ENCODE results near the gene RYR3.

The RYR3 gene

DNA sequence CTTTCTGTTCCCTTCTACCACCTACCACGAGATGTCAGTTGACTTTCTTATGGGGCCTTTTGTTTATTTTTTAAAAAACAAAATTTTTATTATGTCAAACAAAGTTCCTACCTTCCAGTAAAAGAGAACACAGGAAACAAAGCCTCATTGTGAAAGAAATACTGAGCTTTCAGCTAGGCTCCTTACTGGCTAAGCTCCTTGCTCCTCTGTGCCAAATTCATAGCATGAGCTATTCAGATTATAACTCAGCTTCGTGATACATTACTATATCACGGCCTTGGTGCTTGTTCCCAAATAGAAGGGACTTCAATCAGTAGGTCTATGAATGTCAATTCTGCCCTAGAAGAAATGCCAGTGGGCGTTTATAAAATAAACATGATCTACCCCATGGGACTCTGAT lies 511.7 kb downstream of the RYR3 start:
- DNase-seq, result no peak

DNA sequence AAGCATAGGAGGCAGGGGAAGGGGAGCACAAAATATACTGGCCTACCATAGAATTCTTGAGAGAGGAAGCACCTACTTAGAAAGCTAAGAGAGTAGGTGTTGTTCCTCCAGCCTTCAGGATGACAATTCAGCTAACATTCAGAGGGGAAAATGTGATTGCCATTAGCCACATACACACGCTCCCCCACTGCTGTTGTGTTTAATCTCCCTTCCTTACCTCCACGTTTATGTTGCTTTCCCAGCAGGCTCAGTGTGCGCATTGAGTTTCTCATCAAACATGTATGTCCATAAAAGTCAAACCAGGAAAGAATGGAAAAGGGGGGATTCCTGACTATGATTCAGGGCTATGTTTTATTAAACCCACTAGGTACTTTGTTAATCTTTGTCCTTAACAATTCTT lies 512.4 kb downstream of the RYR3 start:
- no peak for DNase-seq

DNA sequence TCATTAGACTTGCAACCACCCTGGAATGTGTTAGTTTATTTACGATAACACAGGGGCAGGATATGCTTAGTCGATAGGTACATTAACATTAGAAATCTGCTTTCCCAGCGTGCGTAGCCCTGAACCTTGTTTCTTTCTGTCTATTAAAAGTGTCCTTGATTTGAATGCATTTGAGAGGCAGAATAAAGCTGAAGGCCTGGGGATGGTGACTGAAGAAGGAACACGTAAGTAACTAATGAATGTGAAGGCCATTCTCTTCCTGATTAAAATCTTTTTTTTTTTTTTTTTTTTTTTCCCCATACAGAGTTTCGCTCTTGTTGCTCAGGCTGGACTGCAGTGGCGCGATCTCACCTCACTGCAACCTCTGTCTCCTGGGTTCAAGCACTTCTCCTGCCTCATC lies 514.7 kb downstream of the RYR3 start:
- no peak for DNase-seq

DNA sequence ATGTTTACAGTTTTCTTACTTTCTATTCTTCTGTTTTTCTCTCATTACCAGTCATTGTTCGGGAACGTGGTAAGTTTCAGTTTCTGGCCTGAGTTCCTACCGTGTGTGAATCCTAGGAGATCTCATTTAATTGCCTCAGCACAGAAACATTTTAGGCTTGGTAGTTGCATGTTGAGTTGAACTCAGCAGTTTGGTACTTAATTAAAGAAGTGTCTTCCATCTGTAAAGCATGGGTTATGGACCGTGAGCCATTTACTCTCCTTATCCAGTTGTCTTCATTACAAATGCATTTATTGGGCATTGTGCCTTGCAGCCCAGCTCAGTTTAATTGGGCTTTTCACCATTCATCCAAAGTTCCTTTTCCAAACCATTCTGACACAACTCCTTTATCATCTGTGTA lies 515.4 kb downstream of the RYR3 start:
- DNase-seq, result no peak

DNA sequence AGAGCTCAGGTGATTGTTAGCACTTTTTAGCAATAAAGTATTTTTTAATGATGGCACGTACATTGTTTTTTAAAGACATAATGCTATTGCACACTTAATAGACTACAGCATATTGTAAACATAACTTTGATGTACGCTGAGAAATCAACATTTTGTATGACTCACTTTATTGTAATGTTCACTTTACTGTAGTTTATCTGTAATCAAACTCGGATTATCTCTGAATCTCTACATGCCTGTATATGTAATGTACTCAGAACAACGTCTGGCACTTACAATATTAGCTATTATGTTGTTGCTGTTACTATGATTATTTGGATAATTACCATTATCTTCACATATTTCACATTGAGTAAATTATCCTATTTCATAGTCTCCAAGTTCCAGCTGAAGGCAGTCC lies 519.6 kb downstream of the RYR3 start:
- DNase-seq, result no peak

GRCh38 chr15:33831646-33832045 lies 520.9 kb downstream of the RYR3 start:
- DNase-seq, result no peak

DNA sequence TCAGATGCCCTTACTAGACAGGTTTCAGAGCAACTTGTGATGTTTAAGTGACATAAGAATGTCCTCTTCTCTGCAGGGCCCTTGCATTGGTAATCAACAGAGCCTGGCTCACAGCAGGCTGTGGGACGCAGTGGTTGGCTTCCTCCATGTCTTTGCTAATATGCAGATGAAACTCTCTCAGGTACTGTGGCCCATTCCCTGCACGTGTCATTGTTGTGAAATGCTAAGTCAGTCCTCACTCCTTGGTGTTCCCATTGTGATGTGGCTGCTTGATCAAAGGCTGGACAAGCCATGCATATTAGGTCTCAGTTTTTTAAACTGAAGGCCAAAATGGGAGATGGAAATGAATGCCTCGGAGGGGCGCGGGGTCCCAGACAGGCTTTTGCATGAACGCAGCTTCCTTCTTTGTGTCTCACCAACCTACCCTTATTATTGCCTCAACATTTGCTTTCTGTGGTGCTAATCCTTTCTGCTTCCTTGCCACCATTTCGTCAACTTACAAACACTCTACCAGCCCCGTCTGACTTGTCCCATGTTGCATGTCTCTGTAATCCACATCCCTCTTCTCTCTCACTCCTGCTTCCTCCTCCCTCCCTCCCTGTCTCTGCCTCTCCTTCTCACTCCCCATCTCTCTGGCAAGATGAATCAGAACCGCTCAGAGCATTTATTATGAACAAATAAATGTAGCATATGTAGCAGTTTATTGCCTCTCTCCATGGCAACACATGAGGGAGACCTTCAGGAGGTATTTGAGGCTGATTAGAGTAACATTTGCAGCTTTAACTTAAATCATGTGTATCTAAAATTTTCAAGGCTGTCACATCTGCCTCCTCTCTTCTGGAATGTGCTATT lies 524.4 kb downstream of the RYR3 start:
- DNase-seq, result peak in 1 of 56 donors; percentile 5

DNA sequence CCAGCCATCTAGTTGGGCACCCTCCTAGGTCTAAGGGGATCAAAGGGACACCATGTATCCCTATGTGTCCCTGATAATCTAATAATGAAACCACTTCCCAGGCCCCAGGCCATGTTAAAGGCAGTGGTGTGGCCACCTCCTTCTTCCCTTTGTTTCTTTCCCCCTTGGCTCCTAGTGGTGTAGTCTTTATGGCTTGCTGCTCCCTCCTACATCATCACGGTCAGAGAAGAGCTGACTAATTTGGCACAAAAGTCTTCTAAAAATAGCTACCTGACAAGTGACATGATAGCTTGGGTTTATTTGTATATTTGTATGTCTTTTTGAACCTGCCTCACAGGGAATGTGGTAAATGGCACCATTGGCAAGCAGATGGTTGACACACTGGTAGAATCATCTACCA lies 526.5 kb downstream of the RYR3 start:
- no peak for DNase-seq

DNA sequence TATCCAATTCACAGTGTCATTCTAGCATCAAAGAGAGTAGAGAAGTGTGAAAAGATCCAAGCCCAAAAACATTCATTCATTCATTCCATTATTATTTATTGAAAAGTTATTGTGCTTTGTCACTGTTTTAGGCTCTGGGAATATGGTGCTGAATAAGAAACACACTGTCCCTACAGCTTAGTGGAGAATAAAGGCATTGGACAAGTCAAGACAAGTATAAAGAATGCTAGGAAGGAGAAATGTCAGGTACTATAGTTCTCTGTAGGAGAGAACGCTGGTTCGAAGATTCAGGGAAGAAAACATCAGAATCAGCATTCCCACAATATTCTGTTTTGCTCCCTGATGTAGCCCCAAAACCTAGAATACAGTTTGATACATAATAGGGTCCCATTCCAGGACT lies 528.8 kb downstream of the RYR3 start:
- DNase-seq, result no peak

GRCh38 chr15:33840615-33841014 lies 529.8 kb downstream of the RYR3 start:
- no peak for DNase-seq

GRCh38 chr15:33844186-33844585 lies 533.4 kb downstream of the RYR3 start:
- DNase-seq, result no peak

DNA sequence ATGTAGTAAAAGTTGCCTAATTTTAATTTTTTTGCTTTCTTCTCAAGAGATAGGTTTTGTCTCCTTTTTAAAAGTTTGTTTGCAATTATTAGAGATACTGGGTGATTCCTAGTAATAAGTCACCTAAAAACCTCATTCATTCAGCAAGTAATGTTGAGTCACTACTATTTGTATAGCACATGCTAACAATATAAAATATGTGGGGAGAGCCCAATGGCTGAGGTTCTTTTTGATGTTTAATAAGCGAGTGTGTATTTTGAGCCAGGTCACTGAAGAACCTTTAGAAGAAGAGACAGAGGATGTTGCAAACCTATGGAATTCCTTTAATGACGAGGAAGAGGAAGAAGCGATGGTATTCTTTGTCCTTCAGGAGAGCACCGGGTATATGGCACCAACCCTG lies 533.8 kb downstream of the RYR3 start:
- no peak for DNase-seq

DNA sequence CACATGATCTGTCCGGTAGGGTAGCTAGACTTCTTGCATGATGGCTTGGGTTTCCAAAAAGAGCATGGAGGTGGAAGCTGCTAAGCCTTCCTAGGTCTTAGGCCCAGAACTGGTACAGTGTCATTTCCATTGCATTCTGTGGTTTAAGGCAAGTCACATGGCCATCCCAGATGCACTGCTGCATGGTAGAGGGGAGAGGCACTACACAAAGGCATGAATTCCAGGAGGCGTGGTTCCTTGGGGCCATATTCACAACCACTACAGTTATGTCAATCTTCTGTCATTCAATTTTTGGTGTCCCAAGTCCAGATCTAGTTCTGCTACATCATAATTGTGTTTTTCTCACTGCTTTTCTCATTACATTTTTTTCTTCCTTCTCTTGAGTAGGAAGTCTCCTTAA lies 535.4 kb downstream of the RYR3 start:
- DNase-seq, result no peak

- no peak for DNase-seq
These were observed 536.1 kb downstream of the RYR3 start for GRCh38 chr15:33846862-33847261.

DNA sequence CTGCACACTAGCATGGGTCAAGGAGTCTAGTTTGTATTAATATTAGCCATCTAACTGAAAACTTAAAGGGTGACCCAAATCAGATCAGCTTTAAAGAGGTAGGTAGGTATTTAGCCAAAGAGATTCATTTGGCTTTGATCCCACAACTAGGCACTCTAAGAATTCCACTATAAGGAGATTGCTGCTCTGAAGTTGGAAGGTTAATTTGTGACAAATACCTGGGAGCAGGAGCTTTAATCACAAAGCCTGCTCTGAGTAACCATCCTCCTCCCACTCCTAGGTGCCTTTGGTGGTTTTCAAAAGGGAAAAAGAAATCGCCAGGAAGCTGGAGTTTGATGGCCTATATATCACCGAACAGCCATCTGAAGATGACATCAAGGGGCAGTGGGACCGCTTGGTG lies 537.2 kb downstream of the RYR3 start:
- no peak for DNase-seq

DNA sequence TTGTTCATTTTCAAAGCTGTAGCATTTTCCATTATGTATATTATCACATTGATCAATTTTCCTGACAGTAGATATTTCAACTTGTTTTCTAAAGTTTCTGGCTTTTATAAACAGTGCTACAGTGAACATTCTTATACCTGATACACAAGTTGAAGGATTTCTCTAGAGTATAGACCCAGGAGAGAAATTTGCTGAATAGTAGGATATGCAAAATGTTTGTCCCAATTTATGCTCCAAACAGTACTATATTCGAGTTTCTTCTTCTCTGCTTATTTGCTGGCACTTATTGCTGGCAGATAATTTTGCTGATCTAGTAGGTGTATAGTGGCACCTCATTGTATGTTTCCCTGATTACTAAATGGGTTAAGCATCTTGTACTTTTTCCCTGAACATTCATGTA lies 540.3 kb downstream of the RYR3 start:
- no peak for DNase-seq

- no peak for DNase-seq
These were observed 541.3 kb downstream of the RYR3 start for GRCh38 chr15:33852094-33852493.

DNA sequence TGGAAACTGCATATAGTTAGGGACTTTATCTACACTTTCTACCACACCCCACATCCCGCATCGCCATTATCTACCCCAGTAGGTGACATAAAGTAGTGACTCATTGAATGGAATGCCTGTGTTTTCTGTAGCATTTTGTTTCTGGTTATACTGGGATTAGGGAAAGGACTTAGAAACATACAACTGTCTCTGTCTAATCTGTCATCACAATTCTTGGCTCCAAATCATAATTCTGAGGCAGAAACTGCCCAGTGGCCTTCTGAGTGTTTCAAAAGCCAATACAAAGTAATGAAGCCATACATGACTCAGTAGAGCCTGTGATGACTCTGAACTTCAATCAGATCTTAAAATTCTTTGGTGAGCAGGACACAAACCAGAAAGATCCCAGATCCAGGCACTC lies 541.8 kb downstream of the RYR3 start:
- no peak for DNase-seq

DNA sequence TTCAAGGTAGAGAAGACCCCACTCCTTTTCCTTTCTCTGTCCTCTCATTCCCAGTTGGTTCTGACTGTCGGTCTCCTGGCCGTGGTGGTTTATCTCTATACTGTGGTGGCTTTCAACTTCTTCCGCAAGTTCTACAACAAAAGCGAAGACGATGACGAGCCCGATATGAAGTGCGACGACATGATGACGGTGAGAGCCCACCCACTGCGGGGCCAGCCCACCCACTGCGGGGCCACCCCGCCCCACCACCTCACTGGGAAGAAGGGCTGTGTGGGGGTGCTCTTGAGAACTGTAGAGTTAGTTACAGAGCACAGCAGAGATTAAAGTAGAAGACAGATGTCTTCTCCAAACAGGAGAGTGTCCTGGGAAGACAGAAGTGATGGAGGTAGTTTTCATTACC lies 547.0 kb downstream of the RYR3 start:
- no peak for DNase-seq

DNA sequence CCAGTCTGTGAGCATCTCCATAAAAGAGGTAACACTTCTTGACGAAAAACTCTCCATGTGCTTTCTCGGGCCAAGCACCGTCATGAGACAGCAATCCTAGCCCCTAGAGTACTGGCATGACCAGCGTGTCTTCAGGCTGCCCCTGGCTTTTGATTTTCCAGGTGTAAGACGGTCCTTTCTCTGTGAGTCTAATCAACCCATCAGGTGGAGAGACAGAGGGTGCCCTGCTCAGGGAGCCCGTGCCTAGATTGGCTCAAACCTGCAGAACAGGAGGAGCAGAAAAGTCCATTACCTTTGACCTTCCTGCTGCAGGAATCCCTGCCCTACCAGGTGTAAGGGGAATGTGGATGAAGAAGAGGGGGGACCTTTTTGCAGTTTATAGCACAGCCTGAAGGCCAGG lies 548.1 kb downstream of the RYR3 start:
- DNase-seq, result no peak

GRCh38 chr15:33859992-33860545 lies 549.3 kb downstream of the RYR3 start:
- DNase-seq, result no peak

DNA sequence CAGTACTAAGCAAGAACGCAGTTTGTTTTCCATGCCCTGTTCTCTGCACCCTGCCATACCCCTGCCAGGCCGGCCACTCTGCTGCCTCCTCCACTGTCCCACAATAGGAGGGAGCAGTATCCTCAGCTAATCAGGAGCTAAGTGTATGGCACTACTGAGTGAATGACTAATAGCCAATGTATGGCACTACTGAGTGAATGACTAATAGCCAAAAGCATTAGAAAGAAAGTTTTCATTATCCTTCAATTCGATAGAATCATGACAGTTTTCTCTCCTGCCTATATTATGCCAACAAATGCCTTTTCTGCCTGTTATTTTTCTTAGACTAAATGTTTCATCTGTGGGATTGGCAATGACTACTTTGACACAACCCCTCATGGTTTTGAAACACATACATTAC lies 550.0 kb downstream of the RYR3 start:
- no peak for DNase-seq

GRCh38 chr15:33864360-33865075 lies 553.8 kb downstream of the RYR3 start:
- no peak for DNase-seq
